ENCODE results near the gene CABP1. TPM values are rescaled to one million over a fixed set of nuclear protein-coding genes. Genes with fewer than 3 reads are reported as not detected.

The CABP1 gene
- total RNA-seq, 1 donor from 2014 or later: not detected

DNA sequence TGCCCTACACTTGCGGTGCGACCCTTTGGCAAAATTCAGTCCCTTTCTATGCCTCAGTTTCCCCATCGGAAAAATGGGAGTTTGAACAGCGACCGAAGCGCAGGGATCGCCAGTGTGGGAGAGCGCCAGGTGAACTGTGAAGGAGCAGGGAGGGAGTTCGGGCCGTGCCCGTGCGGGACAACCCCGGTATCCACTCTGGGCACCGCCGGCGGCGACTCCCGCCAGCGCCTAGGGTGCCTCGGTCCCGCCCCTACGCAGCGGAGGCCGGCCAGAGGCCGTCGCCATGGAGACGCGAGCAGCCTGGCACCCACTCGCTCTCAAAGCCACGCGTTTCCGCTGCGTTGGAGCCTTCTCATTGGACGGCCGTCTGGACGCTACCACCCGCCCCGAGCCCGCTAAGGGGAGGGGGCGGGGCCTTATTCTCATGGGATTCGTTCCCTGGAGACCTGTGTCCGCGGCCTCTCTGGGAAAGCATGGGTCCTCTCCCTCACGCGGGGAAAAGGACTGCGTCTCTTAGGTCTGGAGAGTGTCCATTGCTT lies 45.8 kb downstream of the CABP1 start:
- TF ChIP-seq, protein P1, sequence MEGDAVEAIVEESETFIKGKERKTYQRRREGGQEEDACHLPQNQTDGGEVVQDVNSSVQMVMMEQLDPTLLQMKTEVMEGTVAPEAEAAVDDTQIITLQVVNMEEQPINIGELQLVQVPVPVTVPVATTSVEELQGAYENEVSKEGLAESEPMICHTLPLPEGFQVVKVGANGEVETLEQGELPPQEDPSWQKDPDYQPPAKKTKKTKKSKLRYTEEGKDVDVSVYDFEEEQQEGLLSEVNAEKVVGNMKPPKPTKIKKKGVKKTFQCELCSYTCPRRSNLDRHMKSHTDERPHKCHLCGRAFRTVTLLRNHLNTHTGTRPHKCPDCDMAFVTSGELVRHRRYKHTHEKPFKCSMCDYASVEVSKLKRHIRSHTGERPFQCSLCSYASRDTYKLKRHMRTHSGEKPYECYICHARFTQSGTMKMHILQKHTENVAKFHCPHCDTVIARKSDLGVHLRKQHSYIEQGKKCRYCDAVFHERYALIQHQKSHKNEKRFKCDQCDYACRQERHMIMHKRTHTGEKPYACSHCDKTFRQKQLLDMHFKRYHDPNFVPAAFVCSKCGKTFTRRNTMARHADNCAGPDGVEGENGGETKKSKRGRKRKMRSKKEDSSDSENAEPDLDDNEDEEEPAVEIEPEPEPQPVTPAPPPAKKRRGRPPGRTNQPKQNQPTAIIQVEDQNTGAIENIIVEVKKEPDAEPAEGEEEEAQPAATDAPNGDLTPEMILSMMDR (IDR thresholded peaks at IDR 0.05; ENCODE audit: insufficient read depth, low read length, severe bottlenecking): no peak
- FAIRE-seq (no peak), DNase-seq (ENCODE audit: low read depth) (peak; percentile 90)
- H3K4me3 ChIP-seq (ENCODE audit: low read depth, low read length): peak overlapping the region; percentile 75
- H3K27me3 ChIP-seq (ENCODE audit: control insufficient read depth, insufficient read depth, low read length): no peaks in the 10 kb centered on the region
- no peaks in the 10 kb centered on the region for H3K36me3 ChIP-seq (ENCODE audit: control insufficient read depth, insufficient read depth, low read length)

DNA sequence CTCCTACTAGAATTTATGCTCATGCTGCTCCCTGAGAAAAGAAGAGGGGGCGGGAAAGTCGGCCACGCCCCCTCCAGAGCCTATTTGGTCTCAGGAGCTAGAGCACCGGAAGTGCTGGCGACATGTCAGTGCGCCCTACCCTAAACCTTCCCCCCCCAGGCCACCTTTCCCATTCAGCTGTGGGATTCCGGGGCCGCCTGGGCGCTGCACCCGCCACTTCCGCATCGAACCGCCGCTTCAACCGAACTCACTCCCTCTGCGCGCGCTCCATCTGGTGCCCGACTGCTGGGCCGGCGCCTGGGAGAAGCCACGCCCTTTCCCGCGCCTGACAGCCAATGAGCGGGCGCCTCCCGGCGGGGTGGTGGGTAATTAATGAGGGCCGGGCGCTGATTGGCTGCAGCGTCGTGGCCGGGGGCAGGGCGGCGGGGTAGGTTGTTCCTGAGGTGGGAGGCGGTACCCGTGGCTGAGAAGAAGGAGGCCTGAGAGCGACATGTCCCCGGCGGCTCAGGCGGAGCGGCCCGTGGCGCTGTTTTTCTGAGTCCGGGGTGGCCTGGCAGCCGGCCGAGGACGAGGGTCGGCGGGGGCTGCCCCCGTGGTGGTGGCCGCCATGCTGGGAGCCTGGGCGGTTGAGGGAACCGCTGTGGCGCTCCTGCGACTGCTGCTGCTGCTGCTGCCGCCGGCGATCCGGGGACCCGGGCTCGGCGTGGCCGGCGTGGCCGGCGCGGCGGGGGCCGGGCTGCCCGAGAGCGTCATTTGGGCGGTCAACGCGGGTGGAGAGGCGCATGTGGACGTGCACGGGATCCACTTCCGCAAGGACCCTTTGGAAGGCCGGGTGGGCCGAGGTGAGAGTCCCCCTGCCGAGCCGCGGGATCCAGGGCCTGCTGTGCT lies 46.5 kb downstream of the CABP1 start, which contains the start of gene MLEC:
MLEC (plus strand) TSS at position 460 of the 888 bp plus-strand sequence; CDS start at position 608, 148 bp downstream.
- no peaks in the 10 kb centered on the region for H3K27me3 ChIP-seq (ENCODE audit: control insufficient read depth, insufficient read depth, low read length)
- H3K36me3 ChIP-seq (ENCODE audit: control insufficient read depth, insufficient read depth, low read length): no peaks in the 10 kb centered on the region
- FAIRE-seq: no peak
- TF ChIP-seq, protein P1 (IDR thresholded peaks at IDR 0.05; ENCODE audit: insufficient read depth, low read length, severe bottlenecking): peak; percentile 13
- H3K4me3 ChIP-seq (ENCODE audit: low read depth, low read length): peak within 1 kb of the TSS; percentile 75
- DNase-seq (ENCODE audit: low read depth): peak; percentile 82

DNA sequence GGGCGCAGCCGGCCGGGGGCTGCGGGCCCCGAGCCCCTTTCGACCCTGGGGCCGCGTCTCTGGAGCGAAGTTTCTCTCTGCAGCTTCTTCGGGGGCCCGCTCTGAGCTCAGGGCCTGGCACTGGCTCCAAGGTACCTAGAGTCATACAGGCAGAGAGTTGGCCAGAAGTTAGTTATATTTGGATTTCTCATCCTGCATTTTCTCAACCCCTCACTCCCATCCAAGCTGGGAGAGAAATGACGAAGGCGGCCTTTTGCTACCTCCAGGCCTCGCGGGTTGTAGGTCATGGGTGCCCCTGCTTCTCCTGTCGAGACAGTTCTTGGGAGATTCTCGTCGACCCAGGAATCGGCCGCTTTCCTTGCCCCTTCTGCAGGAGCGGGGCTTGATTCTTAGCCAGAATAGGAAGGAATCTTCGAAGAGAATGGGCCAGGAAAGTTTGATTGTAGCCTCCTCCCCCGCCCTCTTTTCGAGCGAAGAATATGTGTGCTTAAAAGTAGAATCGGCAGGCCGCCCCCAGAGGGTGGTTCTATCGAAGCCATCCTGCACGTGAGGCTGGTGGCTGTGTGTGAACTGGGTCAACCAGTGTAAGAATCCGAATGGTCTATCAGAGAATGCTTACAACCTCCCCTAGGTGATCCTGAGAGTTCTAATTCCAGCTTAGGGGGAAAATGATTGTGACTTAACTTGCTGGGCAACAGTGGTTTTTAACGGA lies 47.3 kb downstream of the CABP1 start:
- H3K4me3 ChIP-seq (ENCODE audit: low read depth, low read length): peak overlapping the region; percentile 75
- DNase-seq (ENCODE audit: low read depth): no peak
- H3K27me3 ChIP-seq (ENCODE audit: control insufficient read depth, insufficient read depth, low read length): no peaks in the 10 kb centered on the region
- no peak for FAIRE-seq
- TF ChIP-seq, protein P1 (IDR thresholded peaks at IDR 0.05; ENCODE audit: insufficient read depth, low read length, severe bottlenecking): no peak
- H3K36me3 ChIP-seq (ENCODE audit: control insufficient read depth, insufficient read depth, low read length): no peaks in the 10 kb centered on the region

DNA sequence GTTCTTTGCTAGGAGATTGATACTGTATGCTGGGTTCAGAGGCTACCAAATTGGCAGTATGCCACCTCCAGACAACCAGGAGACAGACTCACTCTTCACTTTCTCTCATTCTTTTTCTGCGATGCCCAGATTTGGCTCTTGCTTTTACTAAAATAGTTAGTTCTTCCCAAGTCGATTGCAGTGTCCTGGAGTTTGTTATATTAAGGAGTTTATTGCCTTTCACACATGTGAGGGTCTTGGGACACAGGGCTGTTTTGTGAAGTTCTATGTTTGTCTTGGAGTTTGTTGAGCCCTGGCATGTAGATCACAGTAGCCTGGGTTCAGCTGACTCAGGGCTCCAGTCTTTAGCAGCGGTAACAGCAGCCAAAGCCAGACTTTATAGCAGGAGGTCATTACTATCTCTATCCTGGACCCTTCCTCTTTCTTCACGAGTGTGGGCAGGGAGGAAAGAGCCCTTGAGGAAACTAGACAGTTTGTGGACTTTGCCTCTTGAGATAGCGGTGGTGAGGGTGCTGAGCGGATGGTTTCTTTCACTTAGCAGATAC lies 48.2 kb downstream of the CABP1 start:
- TF ChIP-seq, protein P1 (IDR thresholded peaks at IDR 0.05; ENCODE audit: insufficient read depth, low read length, severe bottlenecking): no peak
- H3K27me3 ChIP-seq (ENCODE audit: control insufficient read depth, insufficient read depth, low read length): no peaks in the 10 kb centered on the region
- DNase-seq (ENCODE audit: low read depth) (peak; percentile 38), FAIRE-seq (no peak)
- peak overlapping the region; percentile 75 for H3K4me3 ChIP-seq (ENCODE audit: low read depth, low read length)
- peaks cover 1% of the 10 kb centered on the region for H3K36me3 ChIP-seq (ENCODE audit: control insufficient read depth, insufficient read depth, low read length)

DNA sequence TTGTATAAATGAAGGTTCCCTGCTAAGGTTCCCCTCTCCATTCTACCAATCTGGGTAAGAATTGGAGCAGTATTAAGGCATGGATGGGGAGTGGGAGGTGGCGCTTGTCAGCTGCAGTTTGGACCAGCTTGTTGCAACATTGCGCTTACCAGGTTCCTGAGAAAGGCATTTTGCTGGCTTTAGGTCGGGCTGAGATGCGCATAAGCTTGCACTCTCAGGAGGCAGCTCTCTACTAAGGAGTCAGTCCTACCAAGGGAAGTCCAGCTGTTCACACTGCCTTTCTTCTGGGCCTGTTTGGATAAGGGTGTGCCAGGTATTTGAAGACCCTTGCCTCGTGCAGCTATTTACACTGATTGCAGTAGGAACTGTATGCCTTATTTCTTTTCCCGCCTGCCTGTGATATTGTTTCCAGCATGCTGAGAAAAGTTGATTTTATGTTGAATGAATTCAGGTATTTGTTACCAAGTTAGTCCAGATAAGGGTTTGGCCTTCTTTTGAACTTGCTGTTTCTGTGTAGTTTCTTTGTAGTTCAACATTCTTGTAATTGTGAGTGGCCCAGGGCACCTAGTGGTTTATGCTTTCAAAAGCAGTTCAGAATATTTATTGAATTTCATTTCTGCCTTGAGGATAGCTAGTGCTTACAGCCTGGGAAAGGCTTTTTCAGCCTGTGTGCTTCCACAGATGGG lies 49.1 kb downstream of the CABP1 start:
- FAIRE-seq (no peak), DNase-seq (ENCODE audit: low read depth) (no peak)
- Histone ChIP-seq H3K36me3 (ENCODE audit: control insufficient read depth, insufficient read depth, low read length) (peaks cover 6% of the 10 kb centered on the region), H3K27me3 (ENCODE audit: control insufficient read depth, insufficient read depth, low read length) (no peaks in the 10 kb centered on the region), H3K4me3 (ENCODE audit: low read depth, low read length) (no peak overlapping the region)
- TF ChIP-seq, protein P1 (IDR thresholded peaks at IDR 0.05; ENCODE audit: insufficient read depth, low read length, severe bottlenecking): no peak
